NOMO-1 treated with DMSO at 0.1 percent for 48 hours (cell line): Measurements from ENCODE around the gene SFXN4.
A peak's percentile ranks its signal among the peaks of the same experiment; 100 is the strongest.

Source experiments
- DNase-seq: peaks from one replicate; lab custom pipeline; 2025; ENCODE audit not compliant: unreplicated experiment; lab: John Stamatoyannopoulos, UW

SFXN4 gene

GRCh38 chr10:119165171-119166117, at the start of gene SFXN4:
Gene SFXN4, minus strand, starts transcription at chr10:119165714. Its CDS starts 67 bp downstream, at chr10:119165647.
- DNase-seq: peak; percentile 82

GRCh38 chr10:119211625-119212441, 46.3 kb upstream of the SFXN4 start:
- no peak for DNase-seq

DNA sequence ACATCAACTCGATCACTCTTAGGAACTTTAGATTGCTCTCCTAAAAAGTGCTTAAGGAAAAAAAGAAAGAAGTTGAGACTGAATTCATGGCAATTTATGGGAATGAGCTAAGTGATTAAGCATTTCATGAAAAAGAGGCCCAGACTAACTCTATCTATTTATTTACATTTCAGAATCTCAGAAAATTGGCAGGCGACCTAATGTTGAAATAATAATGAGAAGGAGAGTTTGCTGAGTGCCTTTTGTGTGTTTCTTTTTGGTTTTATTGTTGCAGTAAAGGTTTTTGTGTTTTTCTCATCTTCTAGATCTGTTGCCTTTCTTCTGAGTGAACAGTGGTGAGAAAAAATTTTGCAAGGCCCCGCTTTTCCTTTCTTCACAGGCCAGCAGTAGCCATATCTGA, 45.7 kb upstream of the SFXN4 start:
- DNase-seq: no peak

DNA sequence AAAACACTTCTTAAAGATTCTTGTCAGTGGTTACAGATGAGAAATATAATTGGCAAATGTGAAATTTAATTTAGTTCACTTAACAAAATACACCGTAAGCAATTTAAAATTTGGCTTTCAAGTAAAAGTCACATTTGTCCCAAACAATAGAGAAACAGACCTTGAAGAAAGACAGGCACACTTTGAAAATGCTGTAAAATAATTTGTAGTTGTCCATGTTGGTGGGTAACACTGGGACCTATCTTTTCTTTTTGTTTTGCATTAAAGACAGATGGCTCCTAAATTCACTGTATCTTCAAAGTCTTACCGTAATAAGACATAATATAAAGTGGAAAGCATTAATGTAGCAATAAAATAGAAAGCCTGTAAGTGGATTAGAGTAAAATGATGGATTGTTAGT, 45.1 kb upstream of the SFXN4 start:
- no peak for DNase-seq

DNA sequence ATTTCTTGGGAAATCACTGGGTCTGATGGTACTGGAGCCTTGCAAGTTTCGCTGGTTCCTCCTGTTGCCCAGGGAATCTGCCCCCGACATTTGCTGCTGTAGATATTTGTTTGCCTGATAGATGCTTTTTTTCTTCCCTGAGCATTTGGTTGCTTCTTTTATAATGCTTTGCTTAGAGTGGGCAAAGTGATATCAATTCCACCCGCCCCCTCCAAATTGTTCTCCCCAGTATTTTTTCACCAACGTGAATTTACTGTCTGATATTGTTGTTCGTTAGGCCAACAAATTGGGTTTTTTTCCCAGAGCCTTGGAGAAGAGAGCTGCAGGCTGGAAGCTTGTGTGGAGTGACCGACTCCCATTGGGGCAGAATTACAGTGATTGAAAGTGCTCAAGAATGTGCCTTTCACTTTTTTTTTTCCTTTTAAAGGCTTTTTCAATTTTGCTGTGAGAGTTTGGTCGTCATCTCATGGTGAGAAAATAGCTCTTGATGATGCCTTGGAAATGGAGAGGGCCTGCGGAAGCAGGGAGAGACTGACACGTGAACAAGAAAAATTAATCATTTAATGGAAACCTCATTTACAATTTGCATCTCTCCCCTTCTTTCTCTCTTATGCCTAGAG, 44.3 kb upstream of the SFXN4 start:
- DNase-seq: no peak

- DNase-seq: peak; percentile 8
Observed at GRCh38 chr10:119209035-119209735, 43.7 kb upstream of the SFXN4 start.

- DNase-seq: no peak
Observed at GRCh38 chr10:119208553-119208940, 43.0 kb upstream of the SFXN4 start.

- DNase-seq: no peak
Observed at GRCh38 chr10:119207713-119208552, 42.4 kb upstream of the SFXN4 start.

- DNase-seq: peak; percentile 89
Observed at GRCh38 chr10:119207366-119207666, 41.8 kb upstream of the SFXN4 start, which contains the start of gene GRK5. Gene GRK5, plus strand, starts transcription at chr10:119207571. Its CDS starts 347 bp downstream, at chr10:119207918.

GRCh38 chr10:119206603-119207365, 41.3 kb upstream of the SFXN4 start:
- DNase-seq: peak; percentile 56

DNA sequence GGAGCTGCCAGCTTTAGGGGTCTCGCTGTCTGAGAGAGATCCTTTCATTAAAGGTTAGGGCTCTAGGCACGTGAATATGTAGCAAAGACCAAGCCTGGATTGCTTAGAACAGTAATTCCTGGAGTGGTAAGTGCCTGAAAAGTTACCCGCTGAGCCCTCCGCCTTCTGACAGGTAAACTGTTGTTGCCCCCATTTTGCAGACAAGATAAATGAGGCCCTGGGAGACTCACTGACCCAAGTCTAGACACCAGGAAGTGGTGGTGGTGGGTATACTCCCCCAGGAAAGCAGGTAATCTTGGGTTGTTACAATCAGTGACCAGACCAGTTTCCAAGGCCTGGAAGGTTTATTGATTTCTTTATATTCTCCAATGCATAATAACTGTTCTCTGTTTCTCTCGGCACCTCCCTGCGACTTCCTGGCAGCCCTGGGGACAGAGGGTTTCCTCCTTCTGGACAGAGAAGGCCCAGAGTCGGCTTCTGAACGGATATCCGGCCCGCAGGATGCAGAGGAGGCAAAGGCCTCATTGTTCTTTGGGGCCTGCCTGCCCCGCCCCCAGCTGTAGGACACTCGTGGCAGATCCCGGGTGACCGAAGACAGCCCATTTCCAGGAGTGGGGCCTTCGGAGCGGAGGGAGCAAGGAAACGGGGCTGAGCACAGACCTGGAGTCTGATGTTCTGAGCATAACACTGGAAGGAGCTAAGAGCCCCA, 40.5 kb upstream of the SFXN4 start:
- DNase-seq: no peak

DNA sequence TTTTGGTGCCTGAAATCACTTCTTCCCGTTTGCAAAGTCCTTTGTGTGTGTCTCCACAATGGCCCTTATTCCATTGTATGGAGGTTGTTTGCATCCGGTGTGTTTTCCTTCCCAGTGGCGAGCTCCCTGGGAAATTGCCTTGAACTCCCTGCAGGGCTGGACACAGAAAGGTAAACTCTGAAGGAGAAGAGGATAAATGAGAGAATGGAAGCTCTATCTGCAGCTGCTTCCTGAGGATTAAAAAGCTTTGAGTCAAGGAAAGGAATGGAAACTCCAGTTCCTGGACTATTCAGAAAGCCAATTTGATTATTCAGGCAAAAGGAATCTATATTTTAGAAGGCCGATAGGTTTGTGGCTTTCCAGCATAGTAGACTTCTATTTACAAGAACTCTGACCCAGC, 37.5 kb upstream of the SFXN4 start:
- no peak for DNase-seq

- no peak for DNase-seq
Observed at GRCh38 chr10:119201233-119201632, 35.7 kb upstream of the SFXN4 start.

DNA sequence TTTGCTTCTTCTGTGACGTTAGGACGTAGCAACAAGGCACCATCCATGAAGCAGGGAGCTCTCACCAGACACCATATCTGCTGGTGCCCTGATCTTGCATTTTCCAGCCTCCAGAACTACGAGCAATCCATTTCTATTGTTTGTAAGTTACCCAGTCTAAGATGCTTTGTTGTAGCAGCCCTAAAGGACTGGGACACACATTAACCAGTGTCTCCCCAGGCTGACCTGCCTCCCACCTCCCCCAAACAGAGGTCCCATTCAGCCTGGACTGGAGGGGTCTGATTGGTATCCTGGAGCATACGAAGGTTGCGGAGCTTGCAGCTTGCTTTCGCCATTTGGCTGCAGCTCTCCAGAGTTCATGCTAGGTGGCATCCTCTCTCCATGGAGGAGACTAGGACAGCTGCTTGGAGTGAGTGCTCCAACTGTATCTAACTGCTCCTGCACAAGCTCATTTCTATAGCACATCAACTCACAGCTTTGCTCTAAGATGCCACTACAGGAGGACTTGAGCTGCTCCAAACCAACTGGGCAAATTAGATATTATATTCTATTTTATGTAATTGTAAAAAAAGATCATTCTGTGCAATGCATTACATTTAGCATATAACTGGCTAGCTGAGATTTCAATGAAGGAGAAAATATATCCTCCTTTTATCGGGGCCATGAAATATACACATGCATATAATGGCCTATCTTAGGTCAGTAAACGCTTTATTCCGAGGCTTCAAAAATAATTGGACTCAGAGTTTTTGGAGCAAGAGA, 33.9 kb upstream of the SFXN4 start:
- peak; percentile 48 for DNase-seq

- DNase-seq: peak; percentile 42
Observed at GRCh38 chr10:119198438-119198837, 32.9 kb upstream of the SFXN4 start.

DNA sequence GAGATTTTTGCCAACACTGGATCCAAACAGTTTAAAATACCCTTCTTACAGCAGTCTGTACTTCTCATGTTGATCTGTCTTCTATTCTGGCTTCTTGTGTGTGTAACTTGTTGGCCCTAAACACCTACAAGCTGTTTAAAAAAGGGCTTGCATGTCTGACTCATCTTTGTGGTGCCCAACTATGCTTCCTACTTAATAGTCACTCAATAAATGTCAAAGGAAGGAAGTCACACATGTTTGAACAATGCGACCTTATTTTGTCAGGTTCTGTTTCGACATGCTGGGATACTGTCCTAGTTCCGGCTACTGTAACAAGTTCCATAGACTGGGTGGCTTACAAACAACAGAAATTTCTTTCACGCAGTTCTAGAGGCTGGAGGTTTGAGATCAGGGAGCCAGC, 32.4 kb upstream of the SFXN4 start:
- peak; percentile 81 for DNase-seq

DNA sequence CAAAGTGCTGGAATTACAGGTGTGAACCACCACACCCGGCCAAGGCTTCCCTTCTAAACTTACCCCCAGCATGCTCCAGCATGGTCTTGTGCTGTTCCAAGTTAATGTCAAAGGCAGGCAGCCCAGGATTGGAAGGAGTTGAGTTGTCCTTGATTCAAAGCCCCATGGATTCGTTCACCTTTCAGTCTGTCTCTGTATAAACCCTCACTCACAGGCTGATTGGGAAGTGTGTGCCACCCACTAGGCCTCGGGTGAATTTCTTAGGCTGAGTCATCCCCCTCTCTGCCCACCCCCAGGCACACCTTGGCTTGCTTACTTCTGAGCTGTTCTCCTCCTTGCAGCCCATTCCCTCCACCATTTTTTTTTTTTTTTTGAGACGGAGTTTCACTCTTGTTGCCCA, 26.4 kb upstream of the SFXN4 start:
- DNase-seq: no peak
